H9 (cell line): Measurements from ENCODE around the gene ELF3. TPM values are rescaled to one million over a fixed set of nuclear protein-coding genes. Genes with fewer than 3 reads are reported as not detected.

Experiments
- DNase-seq: peaks from one replicate; pipeline ENCODE4 v3.0.0-alpha.2; 2017
- H2AFZ ChIP-seq: one replicate; pipeline ENCODE4 v1.6.1; 2013; ENCODE audit warnings: mild to moderate bottlenecking, low read length, control low read depth, moderate library complexity
- H2AK5ac ChIP-seq: 2 replicates; pipeline ENCODE4 v1.6.1; 2013; ENCODE audit warnings: low read length, control low read depth, mixed read lengths; ENCODE audit not compliant: insufficient read length
- H2BK120ac ChIP-seq: one replicate; pipeline ENCODE4 v1.6.1; 2013; ENCODE audit warnings: low read depth, mild to moderate bottlenecking, low read length, control low read depth, inconsistent platforms; ENCODE audit not compliant: poor library complexity, severe bottlenecking
- H2BK12ac ChIP-seq: 2 replicates; pipeline ENCODE4 v1.6.1; 2013; ENCODE audit warnings: low read length, control low read depth, mixed read lengths, low read depth; ENCODE audit not compliant: insufficient read length
- H2BK15ac ChIP-seq: 2 replicates; pipeline ENCODE4 v1.6.1; 2013; ENCODE audit warnings: low read depth, low read length, control low read depth
- H2BK20ac ChIP-seq: one replicate; pipeline ENCODE4 v1.6.1; 2013; ENCODE audit warnings: low read depth, mild to moderate bottlenecking, low read length, control low read depth, inconsistent platforms; ENCODE audit not compliant: poor library complexity, severe bottlenecking
- H2BK5ac ChIP-seq: 2 replicates; pipeline ENCODE4 v1.6.1; 2013; ENCODE audit warnings: low read length, control low read depth, mixed read lengths; ENCODE audit not compliant: insufficient read length
- H3K14ac ChIP-seq: 2 replicates; pipeline ENCODE4 v1.6.1; 2013; ENCODE audit warnings: low read length, control low read depth; ENCODE audit not compliant: insufficient read depth
- H3K18ac ChIP-seq: 2 replicates; pipeline ENCODE4 v1.6.1; 2013; ENCODE audit warnings: low read depth, mild to moderate bottlenecking, mixed read lengths, low read length, control low read depth; ENCODE audit not compliant: insufficient read length
- H3K23ac ChIP-seq: 2 replicates; pipeline ENCODE4 v1.6.1; 2013; ENCODE audit warnings: low read length, control low read depth, mixed read lengths, low read depth; ENCODE audit not compliant: insufficient read length
- H3K23me2 ChIP-seq: 2 replicates; pipeline ENCODE4 v1.6.1; 2013; ENCODE audit warnings: low read depth, mild to moderate bottlenecking, mixed read lengths, low read length, control low read depth; ENCODE audit not compliant: insufficient read length, poor library complexity, severe bottlenecking
- H3K27ac ChIP-seq: 2 replicates; pipeline ENCODE4 v1.5.1; 2013; ENCODE audit warnings: low read length, control low read depth, mixed read lengths, low read depth; ENCODE audit not compliant: insufficient read length
- H3K27me3 ChIP-seq: 2 replicates; pipeline ENCODE4 v1.6.1; 2013; ENCODE audit warnings: low read length, control low read depth, inconsistent platforms; ENCODE audit not compliant: insufficient read depth
- H3K4ac ChIP-seq: 2 replicates; pipeline ENCODE4 v1.6.1; 2013; ENCODE audit warnings: low read depth, mild to moderate bottlenecking, control low read depth, inconsistent platforms, low read length, moderate library complexity
- H3K4me1 ChIP-seq: 2 replicates; pipeline ENCODE4 v1.6.1; 2013; ENCODE audit warnings: low read length, control low read depth, inconsistent platforms; ENCODE audit not compliant: insufficient read depth
- H3K4me2 ChIP-seq: 2 replicates; pipeline ENCODE4 v1.6.1; 2013; ENCODE audit warnings: low read length, control low read depth, mixed read lengths; ENCODE audit not compliant: insufficient read length, insufficient read depth
- H3K56ac ChIP-seq: 2 replicates; pipeline ENCODE4 v1.6.1; 2013; ENCODE audit warnings: low read depth, mild to moderate bottlenecking, mixed read lengths, low read length, control low read depth; ENCODE audit not compliant: insufficient read length
- H3K79me1 ChIP-seq: 2 replicates; pipeline ENCODE4 v1.6.1; 2013; ENCODE audit warnings: low read depth, mild to moderate bottlenecking, moderate library complexity, low read length, control low read depth, inconsistent platforms; ENCODE audit not compliant: insufficient read depth, poor library complexity, severe bottlenecking
- H3K79me2 ChIP-seq: 2 replicates; pipeline ENCODE4 v1.6.1; 2013; ENCODE audit warnings: low read length, control low read depth, inconsistent platforms; ENCODE audit not compliant: insufficient read depth
- H3K9ac ChIP-seq: 2 replicates; pipeline ENCODE4 v1.6.1; 2013; ENCODE audit warnings: low read length, control low read depth, mixed read lengths; ENCODE audit not compliant: insufficient read length; ENCODE audit errors: extremely low read depth
- H3K9me3 ChIP-seq: one replicate; pipeline ENCODE4 v1.6.1; 2013; ENCODE audit warnings: low read depth, low read length, inconsistent platforms; ENCODE audit not compliant: control insufficient read depth
- H3T11ph ChIP-seq: one replicate; pipeline ENCODE4 v1.6.1; 2013; ENCODE audit warnings: mild to moderate bottlenecking, low read length, control low read depth, inconsistent platforms
- H4K20me1 ChIP-seq: one replicate; pipeline ENCODE4 v1.6.1; 2013; ENCODE audit not compliant: control insufficient read depth, insufficient read length, insufficient read depth
- H4K5ac ChIP-seq: 2 replicates; pipeline ENCODE4 v1.6.1; 2013; ENCODE audit warnings: low read depth, mild to moderate bottlenecking, mixed read lengths, low read length, control low read depth; ENCODE audit not compliant: insufficient read length
- H4K8ac ChIP-seq: replicated peaks from 2 replicates; pipeline ENCODE4 v1.6.1; 2013; ENCODE audit warnings: low read length, control low read depth, mixed read lengths, low read depth; ENCODE audit not compliant: insufficient read length
- H4K91ac ChIP-seq: 2 replicates; pipeline ENCODE4 v1.6.1; 2013; ENCODE audit warnings: low read depth, mild to moderate bottlenecking, moderate library complexity, mixed read lengths, low read length, control low read depth; ENCODE audit not compliant: insufficient read length
- H3K27ac Mint-ChIP-seq, 3 experiments: 2 replicates in 2 of 3; 3 replicates in 1 of 3; pipeline ENCODE4 v1.8.0; 2020 to 2021; ENCODE audit warnings: mixed read lengths in 3 of 3, mild to moderate bottlenecking in 1 of 3, moderate library complexity in 1 of 3
- H3K27me3 Mint-ChIP-seq: 2 replicates; pipeline ENCODE4 v1.8.0; 2021; ENCODE audit warnings: low read depth, mild to moderate bottlenecking, moderate library complexity, mixed read lengths
- H3K36me3 Mint-ChIP-seq, 3 experiments: 2 replicates in 2 of 3; 3 replicates in 1 of 3; pipeline ENCODE4 v1.8.0; 2020 to 2021; ENCODE audit warnings: low read depth in 3 of 3, mixed read lengths in 3 of 3; ENCODE audit not compliant: insufficient read depth in 1 of 3
- H3K4me1 Mint-ChIP-seq, 2 experiments: 2 replicates each; pipeline ENCODE4 v1.8.0; 2020; ENCODE audit warnings: mixed read lengths in 2 of 2
- H3K4me3 Mint-ChIP-seq, 2 experiments: 2 replicates in 1 of 2; 3 replicates in 1 of 2; pipeline ENCODE4 v1.8.0; 2020 to 2021; ENCODE audit warnings: mild to moderate bottlenecking in 2 of 2, mixed read lengths in 2 of 2, moderate library complexity in 1 of 2
- H3K9me3 Mint-ChIP-seq, 2 experiments: 2 replicates in 1 of 2; 3 replicates in 1 of 2; pipeline ENCODE4 v1.8.0; 2020; ENCODE audit warnings: mild to moderate bottlenecking in 2 of 2, mixed read lengths in 2 of 2, moderate library complexity in 1 of 2
- WGBS: extraction: QIAGEN DNeasy Blood & Tissue Kit; methylation state at CpG from one replicate; pipeline ENCODE4 v1.1.7; 2013; ENCODE audit warnings: missing lambda C conversion rate, low lambda C conversion rate, mixed read lengths; ENCODE audit not compliant: insufficient read length; ENCODE audit errors: extremely low coverage; 5-methylcytosine and 5-hydroxymethylcytosine counted together
- total RNA-seq: library from RNA; stranded (reverse); gene quantifications from 2 replicates; pipeline ENCODE4 v1.2.1, GENCODE V29; 2021
- TF ChIP-seq, protein P1 (sequence below): fragments of 200-600 bp; sonication (generic); conservative IDR thresholded peaks from 3 replicates; pipeline ENCODE4 v1.8.0; 2021; ENCODE audit warnings: antibody characterized with exemption, mild to moderate bottlenecking

ELF3 gene
- total RNA-seq, 1 experiment from 2014 or later = 10.4 TPM

- Histone ChIP-seq H3K14ac (no peak overlapping the region), H3K79me1 (no peaks in the 10 kb centered on the region), H3K56ac (no peak overlapping the region), H4K91ac (no peak overlapping the region), H2BK120ac (no peak overlapping the region), H4K20me1 (no peaks in the 10 kb centered on the region), H2BK5ac (no peak overlapping the region), H3K9me3 (no peaks in the 10 kb centered on the region), H2BK20ac (no peak overlapping the region), H4K8ac (no peak overlapping the region), H3K23ac (no peak overlapping the region), H3K4me1 (no peaks in the 10 kb centered on the region), H3K18ac (no peak overlapping the region), H3T11ph (no peak overlapping the region), H3K23me2 (no peaks in the 10 kb centered on the region), H3K79me2 (no peaks in the 10 kb centered on the region), H3K27me3 (no peaks in the 10 kb centered on the region), H3K9ac (no peak overlapping the region), H2AK5ac (no peak overlapping the region), H2AFZ (no peak overlapping the region), H2BK12ac (no peak overlapping the region), H3K4me2 (no peak overlapping the region), H2BK15ac (no peak overlapping the region), H3K27ac (no peak overlapping the region), H3K4ac (no peak overlapping the region), H4K5ac (no peak overlapping the region)
- WGBS = no CpG with 5 or more reads among the region's 1 CpG
- Mint-ChIP-seq H3K9me3 (no peaks in the 10 kb centered on the region), H3K4me3 (no peak overlapping the region), H3K36me3 (peaks cover 43 to 80% (median 79%) of the 10 kb centered on the region in 3 experiments), H3K4me1 (no peaks in the 10 kb centered on the region), H3K27me3 (no peaks in the 10 kb centered on the region), H3K27ac (no peak overlapping the region)
- TF ChIP-seq, protein P1, sequence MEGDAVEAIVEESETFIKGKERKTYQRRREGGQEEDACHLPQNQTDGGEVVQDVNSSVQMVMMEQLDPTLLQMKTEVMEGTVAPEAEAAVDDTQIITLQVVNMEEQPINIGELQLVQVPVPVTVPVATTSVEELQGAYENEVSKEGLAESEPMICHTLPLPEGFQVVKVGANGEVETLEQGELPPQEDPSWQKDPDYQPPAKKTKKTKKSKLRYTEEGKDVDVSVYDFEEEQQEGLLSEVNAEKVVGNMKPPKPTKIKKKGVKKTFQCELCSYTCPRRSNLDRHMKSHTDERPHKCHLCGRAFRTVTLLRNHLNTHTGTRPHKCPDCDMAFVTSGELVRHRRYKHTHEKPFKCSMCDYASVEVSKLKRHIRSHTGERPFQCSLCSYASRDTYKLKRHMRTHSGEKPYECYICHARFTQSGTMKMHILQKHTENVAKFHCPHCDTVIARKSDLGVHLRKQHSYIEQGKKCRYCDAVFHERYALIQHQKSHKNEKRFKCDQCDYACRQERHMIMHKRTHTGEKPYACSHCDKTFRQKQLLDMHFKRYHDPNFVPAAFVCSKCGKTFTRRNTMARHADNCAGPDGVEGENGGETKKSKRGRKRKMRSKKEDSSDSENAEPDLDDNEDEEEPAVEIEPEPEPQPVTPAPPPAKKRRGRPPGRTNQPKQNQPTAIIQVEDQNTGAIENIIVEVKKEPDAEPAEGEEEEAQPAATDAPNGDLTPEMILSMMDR = no peak
- no peak for DNase-seq
These were observed 46.1 kb upstream of the ELF3 start for GRCh38 chr1:201964261-201964660.
